ENCODE measurements around the gene PXMP4. TPM values are rescaled to one million over a fixed set of nuclear protein-coding genes. Genes with fewer than 3 reads are reported as not detected.

The PXMP4 gene
- total RNA-seq, 4 donors from 2014 or later = 1.6 to 12.0 (median 5.5) TPM

DNA sequence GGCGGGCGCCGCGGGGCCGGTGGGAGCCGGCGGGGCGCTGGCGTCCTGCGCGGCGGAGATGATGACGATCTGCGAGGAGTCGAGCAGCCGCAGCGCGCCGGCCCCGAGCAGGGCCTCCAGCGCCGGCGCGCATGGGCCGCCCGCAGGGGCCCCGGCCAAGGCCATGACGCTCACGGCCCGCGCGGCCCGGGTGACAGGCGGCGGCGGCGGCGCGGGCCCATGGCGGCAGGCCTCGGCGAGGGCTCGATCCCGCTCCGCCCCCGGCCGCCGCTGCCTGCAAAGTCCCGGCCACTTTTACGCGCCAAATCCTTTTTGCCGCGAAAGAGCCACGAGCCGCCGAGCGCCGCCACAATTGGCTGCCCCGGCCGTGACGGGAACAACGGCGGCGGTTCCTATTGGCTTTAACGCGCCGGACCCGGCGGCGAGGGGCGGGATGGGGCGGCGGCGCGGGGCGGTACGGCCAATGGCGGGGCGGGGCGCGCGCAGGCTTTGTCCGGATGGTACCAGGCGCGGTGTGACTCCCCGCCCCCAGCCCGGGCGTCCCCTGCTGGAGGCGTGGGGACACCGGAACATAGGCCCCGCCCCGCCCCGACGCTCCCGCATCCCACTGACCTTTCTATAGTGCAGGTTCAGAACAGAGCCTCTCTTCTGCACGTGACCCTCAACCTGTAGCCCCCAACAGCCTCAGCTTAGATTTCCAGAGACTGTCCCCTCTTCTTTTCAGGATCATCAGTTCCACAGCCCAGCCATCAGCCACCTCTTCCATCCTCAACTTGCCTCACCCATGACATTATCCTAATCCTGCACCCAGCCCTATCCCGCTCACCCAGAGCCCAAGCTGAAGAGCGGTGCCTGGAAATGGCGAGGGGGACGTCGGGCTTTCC lies 33.8 kb downstream of the PXMP4 start, which contains the start of gene E2F1:
Gene E2F1, minus strand, starts transcription at position 286 of the 884 bp plus-strand sequence. Its CDS starts 121 bp downstream, at position 165.
- 2 to 50% methylated on average over 1 to 62 of the region's 101 CpGs for WGBS, 2 donors (ENCODE audit: low coverage in 1 of 2)
- peak; percentile 97 for DNase-seq
- Histone ChIP-seq H3K27ac (peak within 1 kb of the TSS; percentile 54 to 73 (median 66)), H3K36me3 (no peaks in the 10 kb centered on the region), H3K9me3 (no peaks in the 10 kb centered on the region), H3K27me3 (no peaks in the 10 kb centered on the region), H3K4me3 (peak within 1 kb of the TSS in 3 of 4 donors; percentile 46 to 54 (median 51)), H3K4me1 (peaks cover 9 to 20% (median 16%) of the 10 kb centered on the region in 4 donors)
- TF ChIP-seq EP300 (IDR thresholded peaks at IDR 0.05; ENCODE audit: low read depth) (no peak), POLR2AphosphoS5 (IDR thresholded peaks at IDR 0.05) (peak in 2 of 3 donors; percentile 40 to 42)
- TF ChIP-seq, protein P1, sequence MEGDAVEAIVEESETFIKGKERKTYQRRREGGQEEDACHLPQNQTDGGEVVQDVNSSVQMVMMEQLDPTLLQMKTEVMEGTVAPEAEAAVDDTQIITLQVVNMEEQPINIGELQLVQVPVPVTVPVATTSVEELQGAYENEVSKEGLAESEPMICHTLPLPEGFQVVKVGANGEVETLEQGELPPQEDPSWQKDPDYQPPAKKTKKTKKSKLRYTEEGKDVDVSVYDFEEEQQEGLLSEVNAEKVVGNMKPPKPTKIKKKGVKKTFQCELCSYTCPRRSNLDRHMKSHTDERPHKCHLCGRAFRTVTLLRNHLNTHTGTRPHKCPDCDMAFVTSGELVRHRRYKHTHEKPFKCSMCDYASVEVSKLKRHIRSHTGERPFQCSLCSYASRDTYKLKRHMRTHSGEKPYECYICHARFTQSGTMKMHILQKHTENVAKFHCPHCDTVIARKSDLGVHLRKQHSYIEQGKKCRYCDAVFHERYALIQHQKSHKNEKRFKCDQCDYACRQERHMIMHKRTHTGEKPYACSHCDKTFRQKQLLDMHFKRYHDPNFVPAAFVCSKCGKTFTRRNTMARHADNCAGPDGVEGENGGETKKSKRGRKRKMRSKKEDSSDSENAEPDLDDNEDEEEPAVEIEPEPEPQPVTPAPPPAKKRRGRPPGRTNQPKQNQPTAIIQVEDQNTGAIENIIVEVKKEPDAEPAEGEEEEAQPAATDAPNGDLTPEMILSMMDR (IDR thresholded peaks at IDR 0.05) = peak in 4 of 5 experiments; percentile 36 to 56 (median 44)
- in situ Hi-C loops (cut with MboI; ENCODE audit: low pct_ligation_motif_present in 1 of 4, low pct_unique_long_range_greater_than_20kb in 1 of 4, low sequenced_read_pairs in 3 of 4) = no loop called here
- intact Hi-C loops (cut with DNase I; ENCODE audit: low total_unique reads) = no loop called here

DNA sequence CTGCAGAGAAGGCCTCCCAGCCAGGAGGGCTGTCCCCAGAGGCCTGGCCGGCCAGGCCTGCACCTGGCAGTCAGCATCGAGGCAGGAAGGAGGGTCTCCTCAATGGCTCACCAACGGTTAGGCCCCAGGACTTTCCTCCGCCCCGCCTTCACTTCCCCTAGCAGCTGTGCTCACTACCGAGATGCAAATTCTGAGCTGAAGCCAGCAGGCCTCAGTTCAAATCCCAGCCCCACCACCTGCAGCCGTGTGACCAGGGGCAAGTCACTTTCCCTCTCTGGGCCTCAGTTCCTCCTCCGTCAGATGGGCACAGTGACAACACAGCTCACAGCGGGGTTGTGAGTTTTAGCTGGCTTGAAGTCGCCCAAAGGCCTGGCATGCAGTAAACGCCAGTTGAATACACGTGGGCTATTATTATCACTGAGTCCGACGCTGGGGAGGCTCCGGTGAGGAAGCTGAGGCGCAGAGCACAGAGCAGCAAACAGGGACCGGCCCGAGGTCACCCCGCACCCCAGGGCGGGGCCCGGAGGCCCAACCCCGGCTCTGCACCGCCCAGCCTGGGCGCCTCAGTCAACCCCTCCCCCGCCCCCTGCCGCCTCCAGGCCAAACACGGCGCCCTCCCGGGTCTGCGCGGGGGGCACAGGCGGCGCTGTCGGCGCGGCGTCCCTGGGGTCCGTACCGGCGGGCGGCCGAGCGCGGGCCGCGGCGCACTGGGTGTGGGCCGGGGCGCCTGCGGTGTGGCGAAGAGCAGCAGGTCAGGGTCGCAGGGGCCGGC lies 34.6 kb downstream of the PXMP4 start:
- DNase-seq = peak; percentile 72
- intact Hi-C loops (cut with DNase I; ENCODE audit: low total_unique reads) (no loop called here), in situ Hi-C loops (cut with MboI; ENCODE audit: low pct_ligation_motif_present in 1 of 4, low pct_unique_long_range_greater_than_20kb in 1 of 4, low sequenced_read_pairs in 3 of 4) (no loop called here)
- no peaks in the 10 kb centered on the region for H3K27me3 ChIP-seq
- TF ChIP-seq EP300 (IDR thresholded peaks at IDR 0.05; ENCODE audit: low read depth) (no peak), POLR2A (IDR thresholded peaks at IDR 0.05) (no peak), POLR2AphosphoS5 (IDR thresholded peaks at IDR 0.05) (no peak)
- TF ChIP-seq, protein P1 (IDR thresholded peaks at IDR 0.05) = no peak
- no peaks in the 10 kb centered on the region for H3K36me3 ChIP-seq
- H3K4me3 ChIP-seq = peak overlapping the region in 3 of 4 donors; percentile 46 to 54 (median 51)
- 0% methylated on average over 36 of the region's 53 CpGs; no CpG with 5 or more reads in 1 of the 2 donors for WGBS, 2 donors (ENCODE audit: low coverage in 1 of 2)
- no peaks in the 10 kb centered on the region for H3K9me3 ChIP-seq
- peaks cover 9 to 20% (median 16%) of the 10 kb centered on the region in 4 donors for H3K4me1 ChIP-seq
- H3K27ac ChIP-seq = peak overlapping the region; percentile 39 to 73 (median 66)

DNA sequence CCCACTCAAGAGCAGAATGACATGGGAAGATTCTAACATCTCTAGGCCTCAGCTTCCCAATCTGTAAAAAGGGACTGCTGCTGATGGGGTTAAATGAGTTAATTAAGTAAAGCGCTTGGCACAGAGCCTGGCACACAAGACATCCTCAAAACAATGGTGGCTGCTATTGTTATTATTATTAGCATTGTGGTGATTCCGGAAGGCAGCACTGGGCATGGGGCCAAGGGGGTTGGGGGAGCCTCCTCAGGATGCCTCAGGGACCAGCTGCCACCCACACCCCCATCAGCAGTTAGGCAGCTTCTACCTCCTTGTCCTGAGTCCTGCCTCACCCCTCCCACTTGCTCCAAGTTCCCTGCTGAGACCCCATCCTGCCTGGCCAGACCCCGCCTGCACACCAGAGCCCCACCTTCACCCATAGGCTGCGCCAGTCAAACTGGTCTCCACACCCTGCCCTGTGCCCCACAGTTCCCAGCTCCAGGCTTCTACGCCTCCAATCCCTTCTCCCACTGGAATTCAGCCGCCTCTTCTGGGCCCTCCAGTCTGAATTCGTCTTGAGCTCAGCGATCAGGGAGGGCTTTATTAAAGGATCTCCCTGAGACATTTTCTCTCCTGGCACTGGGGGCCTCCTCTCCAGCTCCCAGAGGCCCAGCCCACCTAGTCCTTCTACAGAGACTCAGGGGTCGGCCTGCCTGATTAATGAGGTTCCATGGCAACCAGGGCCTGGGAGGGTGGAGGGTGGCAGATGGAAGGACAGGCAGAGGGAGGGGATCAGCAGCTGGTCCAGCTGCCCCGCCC lies 35.4 kb downstream of the PXMP4 start:
- no peaks in the 10 kb centered on the region for H3K27me3 ChIP-seq
- in situ Hi-C loops (cut with MboI; ENCODE audit: low pct_ligation_motif_present in 1 of 4, low pct_unique_long_range_greater_than_20kb in 1 of 4, low sequenced_read_pairs in 3 of 4) = no loop called here
- peak overlapping the region; percentile 39 to 73 (median 66) for H3K27ac ChIP-seq
- TF ChIP-seq, protein P1 (IDR thresholded peaks at IDR 0.05) = no peak
- TF ChIP-seq EP300 (IDR thresholded peaks at IDR 0.05; ENCODE audit: low read depth) (no peak), POLR2AphosphoS5 (IDR thresholded peaks at IDR 0.05) (no peak), POLR2A (IDR thresholded peaks at IDR 0.05) (no peak)
- no peak for DNase-seq
- intact Hi-C loops (cut with DNase I; ENCODE audit: low total_unique reads) = no loop called here
- WGBS, 2 donors (ENCODE audit: low coverage in 1 of 2) = 20 to 29% methylated on average over 4 to 9 of the region's 10 CpGs
- H3K9me3 ChIP-seq = no peaks in the 10 kb centered on the region
- H3K4me3 ChIP-seq = peak overlapping the region in 1 of 4 donors; percentile 54
- no peaks in the 10 kb centered on the region for H3K36me3 ChIP-seq
- H3K4me1 ChIP-seq = peaks cover 9 to 20% (median 16%) of the 10 kb centered on the region in 4 donors

All from transverse colon (tissue), 4 donors.